HG02973 (cell line): ENCODE data around the gene EXOSC5.
"Not testable (repeated sequence)": the region's sequence is repeated elsewhere in the genome, so short reads cannot be mapped to it uniquely, and the experiment has no call there.

Experiments used
- ATAC-seq: cut with Tn5 transposase; IDR thresholded peaks from one replicate; pipeline ENCODE4 v1.9.1; 2021; ENCODE audit warnings: moderate library complexity; ENCODE audit not compliant: unreplicated experiment

The EXOSC5 gene

GRCh38 chr19:41351339-41352245, 45.6 kb downstream of the EXOSC5 start:
- ATAC-seq = peak; percentile 26

DNA sequence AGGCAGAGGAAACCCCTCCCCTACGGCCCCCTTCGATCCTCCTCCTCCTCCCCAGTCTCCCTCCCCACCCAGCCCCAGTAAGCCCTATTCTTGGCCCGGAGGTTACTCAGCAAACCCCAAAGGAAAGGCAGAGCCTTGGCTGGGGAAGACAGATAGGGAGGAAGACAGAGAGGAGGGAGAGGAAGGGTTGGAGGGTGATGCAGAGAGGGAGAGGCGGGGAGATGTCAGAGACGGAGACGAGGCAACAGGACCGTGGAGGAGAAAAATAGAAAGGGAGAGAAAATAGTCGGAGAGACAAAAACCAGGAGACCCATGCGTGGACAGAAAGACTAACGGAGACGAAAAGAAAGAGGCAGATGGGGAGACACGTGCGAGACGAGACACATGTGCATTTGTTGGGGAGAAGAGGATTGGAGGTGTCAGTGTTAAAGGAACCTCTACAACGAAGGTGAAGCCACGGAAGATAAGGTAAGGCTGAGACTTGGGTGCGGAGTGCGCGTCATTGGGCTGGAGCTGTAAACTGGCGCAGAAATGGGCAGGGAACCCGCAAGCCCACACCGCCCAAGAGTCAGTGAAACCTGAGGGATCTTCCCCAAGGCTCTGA, 46.3 kb downstream of the EXOSC5 start:
- ATAC-seq = no peak

DNA sequence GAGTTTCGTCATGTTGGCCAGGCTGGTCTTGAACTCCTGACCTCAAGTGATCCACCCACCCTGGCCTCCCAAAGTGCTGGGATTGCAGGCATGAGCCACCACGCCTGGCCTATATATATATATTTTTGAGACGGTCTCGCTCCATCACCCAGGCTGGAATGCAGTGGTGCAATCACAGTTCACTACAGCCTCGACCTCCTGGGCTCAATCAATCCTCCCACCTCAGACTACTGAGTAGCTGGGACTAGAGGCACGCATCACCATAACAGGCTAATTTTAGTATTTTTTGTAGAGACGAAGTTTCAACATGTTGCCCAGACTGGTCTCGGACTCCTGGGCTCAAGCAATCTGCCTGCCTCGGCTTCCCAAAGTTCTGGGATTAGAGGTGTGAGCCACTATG, 50.2 kb downstream of the EXOSC5 start:
- not testable (repeated sequence) for ATAC-seq

- no peak for ATAC-seq
These were observed 53.0 kb downstream of the EXOSC5 start for GRCh38 chr19:41344162-41344561.

DNA sequence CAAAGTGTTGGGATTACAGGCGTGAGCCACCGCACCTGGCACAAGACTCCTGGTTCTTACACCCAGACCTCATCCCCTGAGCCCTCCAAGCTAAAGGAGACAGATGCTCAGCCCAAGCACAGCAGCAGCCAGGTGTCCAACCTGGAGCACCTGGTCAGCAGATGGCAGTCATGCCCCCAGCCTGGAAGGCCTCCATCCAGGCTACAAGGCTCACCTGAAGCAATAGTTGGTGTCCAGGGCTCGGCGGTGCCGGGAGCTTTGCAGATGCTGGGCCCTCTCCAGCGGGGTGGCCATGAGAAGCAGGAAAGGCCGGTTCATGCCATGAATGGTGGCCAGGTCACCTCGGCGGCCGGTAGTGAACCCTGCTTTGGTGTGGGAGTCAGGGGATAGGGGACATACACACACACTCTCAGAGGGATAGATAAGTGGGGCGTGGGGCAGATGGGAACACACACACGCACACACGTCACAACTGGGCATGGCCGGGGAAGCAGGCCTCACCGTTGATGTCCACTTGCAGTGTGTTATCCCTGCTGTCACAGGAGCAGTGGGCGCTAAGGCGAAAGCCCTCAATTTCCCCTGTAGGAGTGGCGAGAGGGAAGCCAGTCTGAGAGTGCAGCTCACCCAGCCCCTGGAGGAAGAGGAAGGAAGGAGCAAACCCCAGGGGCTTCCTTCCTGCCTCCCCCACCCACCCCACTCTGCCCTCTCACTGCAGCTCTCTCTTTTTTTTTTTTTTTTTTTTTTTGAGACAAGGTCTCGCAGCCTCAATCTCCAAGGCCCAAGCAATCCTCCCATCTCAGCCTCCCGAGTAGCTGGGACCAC, 55.3 kb downstream of the EXOSC5 start:
- no peak for ATAC-seq

GRCh38 chr19:41339936-41340335, 57.2 kb downstream of the EXOSC5 start:
- no peak for ATAC-seq
